GM19455 (cell line): ENCODE results near the gene TNS1.
"Not testable (repeated sequence)": the region's sequence is repeated elsewhere in the genome, so short reads cannot be mapped to it uniquely, and the experiment has no call there.

Experiments
- ATAC-seq: cut with Tn5 transposase; IDR thresholded peaks from one replicate; pipeline ENCODE4 v1.9.1; 2021; ENCODE audit not compliant: unreplicated experiment

Gene TNS1

DNA sequence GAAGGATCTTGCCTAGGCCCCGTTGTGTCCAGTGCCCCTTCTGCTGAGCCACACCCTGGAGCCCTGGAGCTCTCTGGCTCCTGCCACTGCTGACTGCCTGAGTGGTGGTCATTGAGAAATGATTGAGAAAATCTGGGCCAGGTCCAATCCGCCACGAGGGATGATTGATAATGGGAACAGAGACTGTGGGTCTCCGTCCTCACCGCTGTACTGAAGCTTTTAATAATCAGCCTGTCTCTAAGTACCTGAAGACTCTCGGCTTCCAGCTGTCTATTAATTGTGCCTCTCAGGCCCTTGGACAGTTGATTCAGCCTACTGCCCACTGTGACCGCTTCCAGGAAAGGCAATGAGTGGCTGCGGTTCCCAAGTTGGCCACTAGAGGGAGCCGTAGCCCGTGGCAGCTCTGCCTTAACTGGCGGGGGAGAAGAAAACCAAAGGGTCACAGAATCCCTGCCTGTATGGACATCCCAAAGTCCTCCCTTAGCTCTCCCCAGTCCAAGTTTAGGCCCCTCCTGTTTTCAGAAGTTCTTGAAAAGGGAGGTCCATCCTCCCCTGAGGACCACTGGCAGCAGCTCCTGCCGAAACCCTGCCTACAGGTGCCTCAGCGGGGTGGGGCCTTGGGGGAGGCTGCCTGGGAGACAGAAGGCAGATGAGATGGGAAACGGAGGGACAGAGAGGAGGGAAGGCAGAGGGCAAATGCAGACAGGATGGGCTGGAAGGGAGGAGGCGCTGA, 213.6 kb downstream of the TNS1 start:
- no peak for ATAC-seq

DNA sequence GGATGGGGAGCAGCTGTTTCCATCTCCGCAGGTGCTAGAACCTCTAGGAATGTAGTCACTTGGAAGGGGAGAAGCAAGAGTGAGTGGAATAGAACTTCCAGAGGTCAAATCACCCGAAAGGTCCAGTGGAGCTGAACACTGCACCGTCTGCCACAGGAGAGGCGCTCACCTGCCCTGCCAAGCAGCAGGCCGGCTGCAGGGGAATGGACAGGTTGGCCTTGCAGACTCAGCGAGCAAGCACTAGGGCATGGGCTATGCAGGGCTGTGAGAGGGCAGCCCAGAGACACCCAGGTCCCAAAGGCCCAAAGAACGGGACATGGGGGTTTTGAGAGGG, 214.2 kb downstream of the TNS1 start:
- ATAC-seq = no peak

- no peak for ATAC-seq
These were observed 215.5 kb downstream of the TNS1 start for GRCh38 chr2:217787160-217787877.

GRCh38 chr2:217786560-217786959, 216.2 kb downstream of the TNS1 start:
- not testable (repeated sequence) for ATAC-seq

DNA sequence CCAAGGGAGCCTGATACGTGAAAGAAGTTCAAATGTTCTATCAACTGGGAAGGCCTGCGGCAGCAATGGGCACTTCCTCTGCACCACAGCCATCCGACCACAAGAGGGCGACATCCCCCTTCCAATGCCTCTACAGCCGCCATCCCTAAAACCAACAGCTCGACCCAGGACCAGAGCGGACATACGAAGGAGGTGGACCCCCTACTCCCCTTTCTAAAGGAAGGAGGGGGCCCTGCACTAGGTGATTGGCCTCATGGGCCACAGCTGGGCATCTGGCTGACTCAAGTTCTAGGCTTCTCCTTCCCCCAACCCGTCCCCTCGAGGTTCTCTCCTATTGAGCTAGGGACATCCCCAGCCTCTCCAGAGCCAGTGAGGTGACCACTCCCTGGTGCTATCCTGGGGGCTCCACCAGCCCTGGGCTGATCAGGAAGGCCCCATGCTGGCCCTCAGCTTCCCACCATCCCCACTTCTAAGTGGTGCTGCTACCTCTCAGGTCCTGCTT, 217.2 kb downstream of the TNS1 start:
- peak; percentile 76 for ATAC-seq

DNA sequence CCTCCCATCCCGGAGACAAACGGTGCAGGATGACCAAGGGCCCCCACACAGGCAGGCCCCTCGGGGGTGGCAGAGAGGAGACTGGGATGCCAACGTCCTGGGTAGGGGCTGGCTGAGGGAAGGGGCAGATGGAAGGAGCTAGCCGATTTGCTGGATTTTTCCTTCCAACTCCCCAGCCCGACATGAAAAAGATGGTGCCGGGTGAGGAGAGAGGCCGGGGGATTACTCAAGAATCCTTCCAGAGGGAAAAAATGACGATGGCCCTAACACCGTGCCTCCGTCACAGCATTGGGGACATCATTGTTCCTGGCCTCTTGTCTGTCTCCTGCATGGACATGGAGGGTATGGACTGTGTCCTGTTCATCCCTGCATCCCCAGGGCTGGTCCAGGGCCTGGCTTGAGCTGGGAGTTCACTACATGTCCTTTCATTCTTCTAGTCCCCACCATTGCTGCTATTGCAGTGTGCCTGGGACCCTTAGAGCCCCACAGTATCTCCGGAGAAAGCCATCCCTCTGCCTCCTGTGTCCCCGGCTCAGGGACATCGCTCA, 217.7 kb downstream of the TNS1 start:
- ATAC-seq = peak; percentile 15

- ATAC-seq = no peak
These were observed 219.6 kb downstream of the TNS1 start for GRCh38 chr2:217783243-217783642.

- ATAC-seq = no peak
These were observed 224.9 kb downstream of the TNS1 start for GRCh38 chr2:217777906-217778305.

DNA sequence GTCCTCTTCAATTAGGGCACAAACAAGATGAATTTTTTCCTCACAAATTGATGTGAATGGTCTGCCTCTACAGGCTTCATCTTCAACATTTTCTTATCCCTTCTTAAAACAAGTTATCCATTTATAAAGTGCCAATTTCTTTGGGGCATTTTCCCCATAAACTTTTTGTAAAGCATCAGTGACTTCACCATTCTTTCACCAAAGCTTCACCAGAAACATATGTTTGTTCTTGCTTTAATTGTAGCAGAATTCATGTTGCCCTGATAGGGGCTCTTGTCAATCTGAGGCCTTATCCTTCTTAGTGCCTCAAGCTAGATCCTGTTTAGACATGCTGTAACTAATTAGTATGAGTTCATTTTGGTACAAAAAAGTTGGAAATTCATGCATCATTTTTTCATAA, 226.2 kb downstream of the TNS1 start:
- ATAC-seq = no peak

- ATAC-seq = no peak
These were observed 226.8 kb downstream of the TNS1 start for GRCh38 chr2:217775920-217776503.

- no peak for ATAC-seq
These were observed 228.6 kb downstream of the TNS1 start for GRCh38 chr2:217774232-217774631.

- no peak for ATAC-seq
These were observed 229.3 kb downstream of the TNS1 start for GRCh38 chr2:217773539-217773938.

- ATAC-seq = no peak
These were observed 236.4 kb downstream of the TNS1 start for GRCh38 chr2:217766356-217766755.

- no peak for ATAC-seq
These were observed 241.0 kb downstream of the TNS1 start for GRCh38 chr2:217761645-217762277.

DNA sequence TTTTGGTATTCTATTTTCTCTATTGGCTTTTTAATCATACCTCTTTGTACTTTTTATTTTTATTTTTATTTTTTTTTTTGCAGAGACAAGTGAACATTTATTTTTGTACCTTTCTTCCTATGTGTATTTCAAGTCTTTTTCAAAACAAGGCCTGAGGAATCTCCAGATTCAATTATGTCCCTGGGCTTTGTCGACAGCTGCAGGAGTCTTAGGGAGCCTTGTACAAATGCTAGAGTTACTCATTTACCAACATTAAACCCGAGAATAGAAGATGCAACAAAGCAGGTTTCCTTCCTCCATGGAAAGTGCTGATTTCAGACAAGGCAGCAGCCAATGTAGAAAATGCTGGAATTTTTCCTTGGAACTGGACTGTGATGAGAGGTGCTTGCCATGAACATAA, 242.8 kb downstream of the TNS1 start:
- no peak for ATAC-seq

GRCh38 chr2:217757108-217757463, 245.7 kb downstream of the TNS1 start:
- ATAC-seq = no peak

GRCh38 chr2:217756375-217757107, 246.3 kb downstream of the TNS1 start:
- no peak for ATAC-seq

- no peak for ATAC-seq
These were observed 247.6 kb downstream of the TNS1 start for GRCh38 chr2:217755027-217755745.

DNA sequence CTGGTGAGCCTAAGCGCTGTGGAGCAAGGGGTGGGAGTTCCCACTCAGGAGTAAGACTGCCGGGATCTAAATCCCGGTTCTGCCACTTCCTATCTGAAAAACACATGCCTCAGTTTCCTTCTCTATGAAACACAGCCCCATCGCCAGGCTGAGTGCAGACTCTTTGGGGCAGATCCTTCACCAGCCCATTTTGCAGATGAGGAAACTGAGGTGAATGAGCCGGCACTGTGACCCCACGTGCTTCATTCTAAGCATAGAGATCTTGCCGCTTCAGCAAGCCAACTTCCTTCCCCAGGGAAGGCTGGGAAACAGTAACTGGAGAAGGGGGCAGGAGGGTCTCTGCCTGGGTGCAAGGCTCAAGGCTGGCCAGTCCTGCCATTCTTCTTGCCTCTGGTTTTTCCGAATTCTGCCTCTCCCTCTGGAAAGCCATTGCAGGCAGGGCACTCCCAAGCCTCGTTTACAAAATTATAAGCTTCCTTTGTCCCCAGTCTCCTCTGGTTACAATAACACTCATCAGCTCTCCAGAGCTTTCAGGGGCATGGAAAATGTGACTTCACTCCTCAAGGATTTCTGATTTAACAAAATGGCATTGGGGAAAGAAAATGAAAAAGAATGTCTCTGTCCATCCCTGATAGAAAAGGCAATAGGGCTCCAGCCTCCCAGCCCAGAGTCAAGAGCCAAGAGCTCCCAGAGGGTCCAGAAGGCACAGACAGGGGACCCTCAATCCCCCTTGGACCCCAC, 249.2 kb downstream of the TNS1 start:
- no peak for ATAC-seq
